Ramos (cell line): ENCODE data around the gene INHBA.

ENCODE experiments used
- in situ Hi-C: fragments of 300-500 bp; cut with MboI; formaldehyde crosslinking; loops from one replicate; pipeline ENCODE4 v1.14.3; 2022; ENCODE audit warnings: low sequenced_read_pairs; ENCODE audit not compliant: unreplicated experiment

The INHBA gene

DNA sequence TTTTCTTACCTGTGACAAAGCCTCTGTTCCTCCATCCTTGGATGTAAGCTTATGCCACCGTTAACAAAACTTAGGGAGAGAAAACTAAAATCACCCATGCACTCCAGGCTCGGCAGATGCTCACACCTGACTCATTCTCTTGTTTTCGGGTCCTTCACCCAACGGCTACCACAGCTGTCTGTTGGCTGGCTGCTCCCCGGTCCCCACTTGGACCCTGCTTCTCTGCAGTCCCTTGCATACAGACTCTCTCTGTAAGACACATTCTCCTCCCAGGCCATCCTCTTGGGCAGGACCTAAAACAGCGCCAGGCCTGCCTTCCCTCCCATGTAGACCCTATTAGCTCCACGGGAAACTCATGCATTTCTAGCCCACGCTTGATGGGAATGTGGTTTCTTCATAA lies 12.1 kb upstream of the INHBA start:
- in situ Hi-C loops, result loop anchor here (25.0 kb wide), 1 partner anchor 1378 kb away; no protein-coding TSS in a partner anchor

GRCh38 chr7:41711283-41712064 lies 8.6 kb upstream of the INHBA start:
- in situ Hi-C loops, result loop anchor here (25.0 kb wide), 1 partner anchor 1374 kb away; no protein-coding TSS in a partner anchor

- in situ Hi-C loops, result loop anchor here (25.0 kb wide), 1 partner anchor 1374 kb away; no protein-coding TSS in a partner anchor
Measured at GRCh38 chr7:41710838-41711237, 7.9 kb upstream of the INHBA start.

DNA sequence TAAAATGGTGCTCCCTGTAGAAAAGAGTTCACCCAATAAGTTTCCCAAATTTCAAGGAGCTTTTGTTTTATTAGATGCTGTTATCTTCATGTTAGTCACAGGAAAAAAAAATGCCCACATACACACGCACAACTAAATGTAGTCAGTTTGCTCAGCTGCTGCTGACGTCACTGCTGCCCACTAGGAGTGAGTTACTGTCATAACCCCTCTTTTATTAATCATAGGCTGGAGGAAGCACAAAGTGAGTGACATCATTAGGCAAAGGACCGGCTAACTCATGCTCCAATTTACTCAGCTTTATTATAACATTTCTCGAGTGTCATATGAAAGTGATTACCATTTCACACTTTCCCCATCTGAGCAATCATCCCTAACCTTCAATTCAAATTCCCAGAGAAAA lies 6.7 kb upstream of the INHBA start:
- in situ Hi-C loops, result loop anchor here (25.0 kb wide), 1 partner anchor 1372 kb away; no protein-coding TSS in a partner anchor

GRCh38 chr7:41708581-41709358 lies 5.9 kb upstream of the INHBA start:
- in situ Hi-C loops, result loop anchor here (25.0 kb wide), 1 partner anchor 1371 kb away; no protein-coding TSS in a partner anchor

- in situ Hi-C loops, result loop anchor here (25.0 kb wide), 1 partner anchor 1369 kb away; no protein-coding TSS in a partner anchor
Measured at GRCh38 chr7:41706228-41706930, 3.5 kb upstream of the INHBA start.

GRCh38 chr7:41705109-41705901 lies 2.4 kb upstream of the INHBA start:
- in situ Hi-C loops, result loop anchor here (25.0 kb wide), 1 partner anchor 1368 kb away; no protein-coding TSS in a partner anchor

- in situ Hi-C loops, result loop anchor here (25.0 kb wide), 1 partner anchor 1364 kb away; no protein-coding TSS in a partner anchor
Measured at GRCh38 chr7:41701068-41701941, 1.6 kb downstream of the INHBA start.

DNA sequence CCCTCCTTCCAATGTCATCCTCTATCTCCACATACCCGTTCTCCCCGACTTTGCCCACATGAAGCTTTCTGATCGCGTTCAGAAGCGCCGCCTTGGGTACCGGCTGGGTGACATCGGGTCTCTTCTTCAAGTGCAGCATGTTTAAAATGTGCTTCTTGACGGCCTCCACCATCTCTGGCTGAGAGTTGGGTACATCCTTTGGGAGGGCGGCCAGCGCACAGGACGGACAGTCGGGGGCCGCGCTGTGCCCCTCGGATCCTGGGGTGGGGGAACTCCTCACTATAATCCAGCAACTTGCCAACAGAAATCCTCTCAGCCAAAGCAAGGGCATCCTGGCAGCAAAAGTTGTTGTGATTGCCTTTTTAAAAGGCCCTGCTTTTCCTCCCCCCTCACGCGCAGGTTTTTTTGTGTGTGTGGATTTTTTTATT lies 2.8 kb downstream of the INHBA start:
- in situ Hi-C loops, result loop anchor here (25.0 kb wide), 1 partner anchor 1363 kb away; no protein-coding TSS in a partner anchor

- in situ Hi-C loops, result no loop called here
Measured at GRCh38 chr7:41699516-41699915, 3.4 kb downstream of the INHBA start.

DNA sequence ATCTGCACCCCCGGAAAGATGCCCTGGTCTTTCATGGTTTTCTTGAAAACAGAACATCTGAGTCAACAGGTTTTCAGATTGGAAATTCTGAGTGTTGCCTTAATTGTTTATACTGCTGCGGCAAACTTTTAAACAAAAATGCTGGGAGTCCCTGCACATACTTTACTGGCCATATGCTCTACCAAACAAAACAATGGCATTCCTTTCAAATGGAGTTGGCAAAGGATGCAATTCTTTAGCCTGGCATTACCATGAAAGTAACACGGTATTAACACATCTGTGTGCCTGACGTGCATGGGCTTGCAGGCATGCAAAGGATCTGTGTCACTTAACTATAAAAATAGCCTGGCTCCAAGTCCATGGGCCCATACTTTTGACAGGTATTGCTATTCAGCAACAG lies 4.2 kb downstream of the INHBA start:
- in situ Hi-C loops, result no loop called here

- in situ Hi-C loops, result no loop called here
Measured at GRCh38 chr7:41698114-41698513, 4.8 kb downstream of the INHBA start.

- in situ Hi-C loops, result no loop called here
Measured at GRCh38 chr7:41696323-41696916, 6.5 kb downstream of the INHBA start.

DNA sequence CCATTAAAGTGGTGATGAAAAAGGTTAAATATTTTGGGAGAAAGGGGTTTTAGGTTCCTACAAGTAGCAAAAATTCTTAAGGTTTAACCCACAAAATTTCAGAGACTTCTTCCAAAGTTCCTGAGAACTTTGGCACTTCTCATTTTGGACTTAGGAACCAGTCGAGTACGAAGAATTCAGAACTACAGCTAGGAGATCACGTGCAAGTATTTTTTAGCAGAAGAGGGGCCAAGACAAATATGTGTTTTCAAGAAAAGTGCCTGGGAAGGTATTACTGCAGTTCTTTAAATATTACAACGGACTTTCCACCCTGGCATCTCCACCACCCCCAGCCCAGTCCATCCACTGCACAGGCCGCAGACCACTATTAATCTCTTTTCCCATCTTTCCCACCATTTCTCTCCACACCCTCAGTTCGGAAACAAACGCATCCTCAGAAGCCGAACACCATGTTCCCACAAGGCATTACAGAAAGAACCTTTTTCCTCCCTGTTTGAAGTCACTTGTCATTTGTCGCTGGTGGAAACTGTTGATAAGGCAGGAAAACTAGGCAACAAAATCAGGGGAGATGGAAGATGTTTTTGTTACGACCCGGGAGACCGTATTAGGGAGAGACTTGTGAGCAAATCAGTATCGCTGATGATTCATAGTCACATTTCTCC lies 7.1 kb downstream of the INHBA start:
- in situ Hi-C loops, result no loop called here

- in situ Hi-C loops, result no loop called here
Measured at GRCh38 chr7:41694495-41694894, 8.4 kb downstream of the INHBA start.

GRCh38 chr7:41693150-41693997 lies 9.5 kb downstream of the INHBA start:
- in situ Hi-C loops, result no loop called here

DNA sequence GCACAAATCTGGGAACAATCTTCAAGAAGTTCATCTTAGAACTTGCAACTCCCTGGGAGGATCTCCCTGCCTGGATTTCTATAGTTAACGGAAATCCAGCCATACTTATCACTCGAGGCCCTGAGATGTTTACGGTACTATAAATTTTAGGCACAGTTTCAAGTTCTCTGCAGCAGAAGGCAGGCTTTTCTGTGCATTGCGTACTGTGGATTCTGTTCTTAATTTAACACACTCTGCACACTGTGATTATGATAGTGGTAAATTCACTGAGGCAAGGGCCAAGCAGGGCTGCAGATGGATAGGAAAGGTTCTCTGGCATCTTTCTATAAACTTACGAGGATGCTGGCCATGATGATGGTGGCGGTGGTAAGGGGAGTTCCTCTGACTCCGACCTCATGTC lies 10.6 kb downstream of the INHBA start:
- in situ Hi-C loops, result no loop called here
